Activated naive CD8-positive, alpha-beta T cell (primary cell): ENCODE results near the gene FSIP1.

ENCODE experiments used
- H3K27ac Mint-ChIP-seq: one replicate; pipeline ENCODE4 v1.8.0; 2021; ENCODE audit warnings: mixed read lengths
- H3K27me3 Mint-ChIP-seq: one replicate; pipeline ENCODE4 v1.8.0; 2021; ENCODE audit warnings: mixed read lengths
- H3K36me3 Mint-ChIP-seq: one replicate; pipeline ENCODE4 v1.8.0; 2021; ENCODE audit warnings: mixed read lengths
- H3K4me1 Mint-ChIP-seq: one replicate; pipeline ENCODE4 v1.8.0; 2021; ENCODE audit warnings: low read depth, mixed read lengths
- H3K4me3 Mint-ChIP-seq: one replicate; pipeline ENCODE4 v1.8.0; 2021; ENCODE audit warnings: mild to moderate bottlenecking, mixed read lengths
- H3K9me3 Mint-ChIP-seq: one replicate; pipeline ENCODE4 v1.8.0; 2021; ENCODE audit warnings: low read depth, mixed read lengths

The FSIP1 gene

DNA sequence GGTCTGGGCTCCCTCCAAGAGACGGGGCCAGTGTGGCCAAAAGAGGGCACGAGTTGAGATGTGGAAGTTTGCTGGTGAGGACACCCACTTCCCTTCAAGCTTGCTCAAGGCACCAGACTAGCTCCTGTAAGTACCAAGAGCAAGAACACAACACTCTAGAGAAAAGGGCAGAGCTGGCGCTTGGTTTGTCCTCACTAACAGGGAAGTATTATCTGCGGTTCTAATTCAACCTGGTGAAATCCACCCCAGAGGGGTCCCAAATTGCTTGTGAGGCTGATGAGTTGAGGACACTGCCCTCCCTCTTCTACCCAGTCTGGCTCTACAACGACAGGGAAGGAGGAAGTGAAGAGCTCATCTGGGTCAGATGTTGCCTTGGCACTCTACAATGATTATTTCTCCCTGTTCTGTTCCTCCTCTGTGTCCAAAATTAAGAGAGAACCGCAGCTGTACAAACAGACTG, 16.9 kb upstream of the FSIP1 start:
- H3K27ac Mint-ChIP-seq, result no peak overlapping the region
- no peaks in the 10 kb centered on the region for H3K36me3 Mint-ChIP-seq
- no peaks in the 10 kb centered on the region for H3K9me3 Mint-ChIP-seq
- H3K27me3 Mint-ChIP-seq, result peaks cover 23% of the 10 kb centered on the region
- H3K4me1 Mint-ChIP-seq, result no peaks in the 10 kb centered on the region
- no peak overlapping the region for H3K4me3 Mint-ChIP-seq

DNA sequence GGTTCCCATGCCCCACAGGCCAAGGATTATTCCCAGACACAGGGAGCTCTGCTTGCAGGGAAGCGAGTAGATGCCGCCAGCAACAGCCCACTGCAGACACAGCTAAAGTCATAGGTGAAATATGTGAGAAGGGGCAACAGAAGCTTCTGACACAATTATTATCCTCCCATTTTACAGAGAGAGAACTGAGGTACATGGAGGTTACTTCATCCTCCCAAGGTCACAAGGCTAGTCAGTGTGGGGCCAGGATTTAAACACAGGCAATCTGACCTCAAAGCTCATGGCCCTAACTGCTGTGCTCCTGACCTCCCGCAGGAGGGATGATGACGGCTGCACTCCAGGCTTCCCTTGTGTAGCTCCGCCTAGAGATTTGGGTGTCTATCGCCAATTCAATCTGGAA, 15.7 kb upstream of the FSIP1 start:
- Mint-ChIP-seq H3K36me3 (no peaks in the 10 kb centered on the region), H3K4me3 (no peak overlapping the region), H3K27me3 (peaks cover 26% of the 10 kb centered on the region), H3K9me3 (no peaks in the 10 kb centered on the region), H3K4me1 (no peaks in the 10 kb centered on the region), H3K27ac (no peak overlapping the region)

DNA sequence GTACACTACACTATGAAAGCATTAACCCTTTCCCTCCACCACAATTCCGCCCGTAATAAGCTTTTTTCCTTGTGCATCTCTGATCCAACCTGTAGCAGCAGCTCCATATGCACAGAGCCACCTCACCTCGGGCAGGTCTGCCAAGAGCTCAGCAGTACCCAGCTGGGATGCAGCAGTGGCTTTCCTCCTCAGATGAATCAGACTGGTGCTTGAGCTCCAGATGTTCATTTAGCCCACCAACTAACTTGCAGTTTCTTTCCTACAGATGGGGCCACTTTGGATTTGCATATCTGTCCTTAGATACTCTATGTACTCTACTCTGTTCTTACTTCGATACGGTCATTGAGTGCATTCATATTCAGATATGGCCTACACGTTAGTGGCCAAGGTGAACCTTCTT, 14.8 kb upstream of the FSIP1 start:
- no peaks in the 10 kb centered on the region for H3K4me1 Mint-ChIP-seq
- H3K36me3 Mint-ChIP-seq, result no peaks in the 10 kb centered on the region
- H3K27ac Mint-ChIP-seq, result no peak overlapping the region
- H3K9me3 Mint-ChIP-seq, result no peaks in the 10 kb centered on the region
- H3K27me3 Mint-ChIP-seq, result peaks cover 26% of the 10 kb centered on the region
- no peak overlapping the region for H3K4me3 Mint-ChIP-seq

DNA sequence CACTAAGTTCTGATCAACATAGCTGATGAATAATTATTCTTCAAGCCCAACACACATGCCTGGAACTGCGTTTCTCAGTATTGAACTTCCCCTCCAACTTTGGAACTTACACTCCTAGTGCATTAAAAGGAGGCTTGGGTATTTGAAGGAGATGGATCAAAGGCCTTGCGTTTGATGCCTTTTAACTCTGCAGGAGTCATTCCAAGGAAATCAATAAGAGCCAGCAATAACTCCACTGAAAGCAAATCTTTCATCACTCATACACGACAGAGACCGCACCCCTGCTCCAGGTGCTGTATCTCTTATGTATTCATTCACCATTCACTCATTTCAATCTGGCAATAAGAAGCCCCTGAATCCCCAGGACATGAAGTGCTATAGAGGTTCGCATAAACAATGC, 14.0 kb upstream of the FSIP1 start:
- H3K36me3 Mint-ChIP-seq, result no peaks in the 10 kb centered on the region
- H3K4me3 Mint-ChIP-seq, result no peak overlapping the region
- peaks cover 24% of the 10 kb centered on the region for H3K27me3 Mint-ChIP-seq
- H3K4me1 Mint-ChIP-seq, result no peaks in the 10 kb centered on the region
- H3K27ac Mint-ChIP-seq, result no peak overlapping the region
- H3K9me3 Mint-ChIP-seq, result no peaks in the 10 kb centered on the region

DNA sequence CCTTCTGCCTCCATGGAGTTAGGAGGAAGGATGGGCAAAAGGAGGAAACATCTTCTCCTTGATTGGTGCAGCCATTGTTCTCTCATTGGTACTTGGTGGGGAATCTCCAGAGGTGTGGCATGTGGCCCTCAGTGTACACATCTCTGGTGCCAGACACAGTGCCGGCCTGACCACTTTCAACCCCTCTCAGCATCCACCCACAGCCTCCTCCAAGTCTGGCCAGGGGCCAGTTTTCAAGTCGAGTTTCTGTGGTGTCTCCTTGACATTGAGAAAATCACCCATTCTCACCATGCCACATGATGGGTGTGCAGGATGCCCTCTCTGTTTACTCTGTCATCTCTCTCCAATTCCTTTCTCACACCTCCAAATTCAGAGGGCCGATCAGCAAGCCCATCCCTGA, 12.8 kb upstream of the FSIP1 start:
- Mint-ChIP-seq H3K27me3 (peaks cover 17% of the 10 kb centered on the region), H3K36me3 (no peaks in the 10 kb centered on the region), H3K4me1 (no peaks in the 10 kb centered on the region), H3K27ac (no peak overlapping the region), H3K9me3 (no peaks in the 10 kb centered on the region), H3K4me3 (no peak overlapping the region)

DNA sequence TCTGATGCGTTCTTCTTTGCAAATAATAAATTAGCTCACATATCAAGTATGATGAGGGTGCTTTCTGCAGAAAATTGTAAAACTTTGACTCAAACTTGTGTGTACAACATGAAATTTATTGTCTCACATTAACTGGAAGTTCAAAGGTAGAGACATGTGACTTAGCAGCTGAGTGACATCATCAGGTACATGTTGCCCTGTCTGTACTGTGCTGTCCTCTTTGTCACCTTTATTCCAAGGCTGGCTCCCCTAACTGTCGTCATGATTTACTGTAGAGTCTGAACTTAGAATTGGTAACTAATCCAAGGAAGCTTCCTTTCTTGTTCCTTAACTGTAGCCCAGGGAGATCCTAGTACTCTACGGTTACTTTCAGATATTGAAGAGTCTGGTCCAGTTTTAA, 12.3 kb upstream of the FSIP1 start:
- H3K27me3 Mint-ChIP-seq, result peaks cover 16% of the 10 kb centered on the region
- H3K4me3 Mint-ChIP-seq, result no peak overlapping the region
- no peaks in the 10 kb centered on the region for H3K9me3 Mint-ChIP-seq
- no peaks in the 10 kb centered on the region for H3K36me3 Mint-ChIP-seq
- H3K4me1 Mint-ChIP-seq, result no peaks in the 10 kb centered on the region
- no peak overlapping the region for H3K27ac Mint-ChIP-seq

DNA sequence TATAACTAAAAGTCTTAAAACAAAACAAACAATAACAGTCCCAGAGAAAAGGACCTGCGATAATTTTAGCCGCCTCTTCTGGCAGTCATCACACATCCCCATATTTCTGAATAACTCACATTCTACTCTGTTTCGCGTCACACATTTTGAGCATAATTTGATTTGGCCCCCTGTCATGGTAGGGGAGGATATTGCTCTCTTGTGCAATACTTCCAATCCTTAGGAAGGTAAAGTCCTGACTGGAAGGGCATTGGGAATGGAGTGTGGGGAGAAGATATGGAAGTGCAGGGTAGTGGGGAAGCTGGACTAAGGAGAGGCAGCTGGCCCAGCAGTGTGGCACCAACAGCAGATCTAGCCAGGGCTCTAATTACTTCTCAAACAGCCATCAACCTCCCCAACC, 11.3 kb upstream of the FSIP1 start:
- no peaks in the 10 kb centered on the region for H3K4me1 Mint-ChIP-seq
- no peak overlapping the region for H3K4me3 Mint-ChIP-seq
- H3K27me3 Mint-ChIP-seq, result peaks cover 15% of the 10 kb centered on the region
- H3K27ac Mint-ChIP-seq, result no peak overlapping the region
- no peaks in the 10 kb centered on the region for H3K9me3 Mint-ChIP-seq
- H3K36me3 Mint-ChIP-seq, result no peaks in the 10 kb centered on the region

DNA sequence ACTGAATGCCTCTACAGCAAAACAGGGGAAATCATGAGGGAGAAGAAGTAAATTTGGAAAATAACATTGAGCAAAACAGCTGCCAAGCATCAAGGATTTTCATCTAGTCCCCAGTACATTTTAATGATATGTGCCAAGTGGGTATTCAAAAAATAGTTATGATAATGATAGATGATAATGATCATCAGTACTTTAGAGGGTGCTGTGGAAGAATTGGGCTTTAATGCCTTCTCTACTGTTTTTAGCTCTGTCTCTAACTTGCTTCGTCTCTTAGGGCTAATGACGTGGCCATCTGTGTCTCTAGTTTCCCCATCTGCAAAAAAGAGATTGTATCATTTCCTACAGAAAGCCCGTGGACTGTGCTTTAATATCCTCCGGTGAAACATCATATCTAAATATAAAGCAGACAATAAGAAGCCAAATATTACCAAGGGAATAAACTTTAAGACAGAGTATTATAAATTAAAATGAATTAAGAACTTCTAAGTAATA, 10.2 kb upstream of the FSIP1 start:
- Mint-ChIP-seq H3K36me3 (no peaks in the 10 kb centered on the region), H3K4me1 (peaks cover 7% of the 10 kb centered on the region), H3K27ac (no peak overlapping the region), H3K9me3 (no peaks in the 10 kb centered on the region), H3K4me3 (no peak overlapping the region), H3K27me3 (peaks cover 13% of the 10 kb centered on the region)

DNA sequence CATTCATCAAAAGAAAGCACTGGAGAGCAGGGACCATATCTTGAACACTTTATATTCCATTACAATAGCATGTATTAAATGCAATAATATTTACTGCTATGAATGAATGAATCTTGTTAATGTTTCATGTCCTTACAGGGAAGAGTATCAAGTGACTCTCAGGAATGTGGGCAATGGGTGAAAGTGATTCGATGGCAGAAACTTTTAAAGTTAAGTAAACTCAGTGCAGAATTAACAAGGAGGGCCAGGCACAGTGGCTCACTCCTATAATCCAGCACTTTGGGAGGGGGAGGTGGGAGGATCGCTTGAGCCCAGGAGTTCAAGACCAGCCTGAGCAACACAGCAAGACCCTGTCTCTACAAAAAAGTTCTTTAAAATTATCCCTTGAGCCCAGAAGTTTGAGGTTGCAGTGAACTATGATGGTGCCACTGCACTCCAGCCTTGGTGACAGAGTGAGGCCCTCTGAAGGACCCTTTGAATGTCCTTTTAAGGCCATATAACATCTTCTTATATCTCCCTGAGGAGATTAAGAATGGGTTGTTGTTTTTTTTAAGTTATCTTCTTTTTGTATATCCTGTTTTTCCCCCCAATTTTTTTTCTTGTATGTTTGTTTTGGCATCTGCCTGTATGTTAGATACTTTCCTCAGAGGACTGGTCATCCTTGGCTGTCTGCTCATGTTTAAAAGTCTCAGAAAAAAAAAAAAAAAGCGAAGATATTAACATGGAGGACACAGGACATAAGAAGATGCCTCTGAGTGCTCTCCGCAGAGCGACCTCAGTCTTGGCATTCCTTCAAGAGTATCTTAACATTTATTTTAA, 9.6 kb upstream of the FSIP1 start:
- H3K4me1 Mint-ChIP-seq, result peaks cover 10% of the 10 kb centered on the region
- H3K4me3 Mint-ChIP-seq, result no peak overlapping the region
- H3K27me3 Mint-ChIP-seq, result peaks cover 10% of the 10 kb centered on the region
- no peaks in the 10 kb centered on the region for H3K9me3 Mint-ChIP-seq
- H3K27ac Mint-ChIP-seq, result no peak overlapping the region
- no peaks in the 10 kb centered on the region for H3K36me3 Mint-ChIP-seq

DNA sequence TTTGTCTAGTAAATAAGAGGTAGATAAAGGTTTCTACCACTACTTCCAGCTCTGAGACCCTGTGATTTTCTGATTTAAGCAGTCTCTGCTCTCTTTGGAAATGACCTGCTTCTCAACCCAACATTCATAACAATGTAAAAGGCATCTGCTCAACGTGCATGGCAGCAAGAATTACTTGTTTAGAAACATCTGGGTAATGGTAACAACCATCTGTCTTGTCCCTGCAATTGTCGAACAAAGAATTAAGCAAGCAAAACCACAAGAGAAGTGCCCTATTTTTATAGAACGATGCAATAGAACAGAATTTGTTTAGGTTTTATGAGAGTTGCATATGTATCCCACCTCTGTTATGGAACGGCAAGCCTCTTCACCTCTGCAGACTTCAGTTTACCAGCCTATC, 7.1 kb upstream of the FSIP1 start:
- Mint-ChIP-seq H3K4me3 (no peak overlapping the region), H3K27ac (no peak overlapping the region), H3K27me3 (peaks cover 4% of the 10 kb centered on the region)

DNA sequence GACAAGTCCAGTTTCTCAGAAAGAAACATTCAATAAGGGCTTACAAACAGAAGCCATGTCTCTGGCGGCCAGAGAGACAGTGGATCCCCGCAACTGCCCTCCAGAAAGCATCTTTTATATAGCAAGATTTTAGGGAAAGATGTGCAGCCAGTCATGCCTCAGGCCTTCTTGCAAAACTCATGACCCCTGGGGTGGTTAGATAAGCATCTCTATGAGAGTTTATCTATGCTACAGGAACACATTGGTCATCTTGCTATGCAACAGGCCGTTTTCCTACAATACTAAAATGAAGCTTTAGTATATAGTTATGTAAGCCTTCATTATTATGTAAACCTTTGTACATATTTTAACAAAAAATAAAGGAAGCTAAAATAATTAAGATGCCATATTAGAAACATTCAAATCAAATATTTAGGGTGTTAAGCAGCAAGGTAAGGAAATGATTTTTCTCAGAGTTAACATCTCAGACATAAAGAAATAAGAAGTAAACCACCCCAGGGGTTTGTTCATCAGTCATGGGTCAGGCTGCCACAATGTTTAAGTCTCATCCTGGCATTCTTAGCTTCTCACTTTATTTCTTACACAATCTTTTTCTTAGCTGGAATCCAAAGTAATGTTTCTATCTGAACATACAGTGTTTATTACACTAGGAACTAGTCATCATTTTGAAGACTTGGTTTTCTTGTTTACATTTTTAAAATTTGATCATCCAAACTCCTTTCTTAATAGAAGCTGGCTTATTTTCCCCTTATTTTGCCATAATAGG, 6.3 kb upstream of the FSIP1 start:
- H3K36me3 Mint-ChIP-seq, result no peaks in the 10 kb centered on the region

More for the DNA sequence above, 7.1 kb upstream of the FSIP1 start:
- no peaks in the 10 kb centered on the region for H3K36me3 Mint-ChIP-seq
- H3K4me1 Mint-ChIP-seq, result peaks cover 26% of the 10 kb centered on the region
- H3K9me3 Mint-ChIP-seq, result no peaks in the 10 kb centered on the region

DNA sequence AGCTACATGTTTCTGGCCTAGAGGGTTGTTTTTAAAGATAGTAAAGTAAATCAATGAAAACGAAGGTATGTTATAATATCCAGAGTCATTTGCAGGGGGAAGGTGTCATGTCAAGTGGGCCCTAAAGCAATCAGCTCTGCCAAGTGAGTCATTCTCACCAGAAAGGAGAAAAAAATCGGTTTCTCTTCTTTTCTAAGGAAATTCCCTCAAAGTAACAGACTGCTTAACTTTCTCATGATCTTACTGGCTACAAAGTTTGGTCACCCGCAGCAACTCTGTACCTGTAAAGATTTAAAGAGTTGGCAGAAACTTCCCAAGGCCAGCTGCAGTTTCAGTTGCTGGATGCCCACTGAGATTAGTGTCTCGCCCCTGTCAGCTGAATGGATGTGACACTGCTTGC, 5.5 kb upstream of the FSIP1 start:
- Mint-ChIP-seq H3K4me1 (peaks cover 39% of the 10 kb centered on the region), H3K36me3 (no peaks in the 10 kb centered on the region), H3K4me3 (no peak overlapping the region), H3K27ac (peak overlapping the region; percentile 8), H3K9me3 (no peaks in the 10 kb centered on the region), H3K27me3 (no peaks in the 10 kb centered on the region)

More for the DNA sequence above, 6.3 kb upstream of the FSIP1 start:
- H3K4me3 Mint-ChIP-seq, result no peak overlapping the region
- H3K4me1 Mint-ChIP-seq, result peaks cover 33% of the 10 kb centered on the region
- peak overlapping the region; percentile 54 for H3K27ac Mint-ChIP-seq
- H3K27me3 Mint-ChIP-seq, result no peaks in the 10 kb centered on the region
- no peaks in the 10 kb centered on the region for H3K9me3 Mint-ChIP-seq

DNA sequence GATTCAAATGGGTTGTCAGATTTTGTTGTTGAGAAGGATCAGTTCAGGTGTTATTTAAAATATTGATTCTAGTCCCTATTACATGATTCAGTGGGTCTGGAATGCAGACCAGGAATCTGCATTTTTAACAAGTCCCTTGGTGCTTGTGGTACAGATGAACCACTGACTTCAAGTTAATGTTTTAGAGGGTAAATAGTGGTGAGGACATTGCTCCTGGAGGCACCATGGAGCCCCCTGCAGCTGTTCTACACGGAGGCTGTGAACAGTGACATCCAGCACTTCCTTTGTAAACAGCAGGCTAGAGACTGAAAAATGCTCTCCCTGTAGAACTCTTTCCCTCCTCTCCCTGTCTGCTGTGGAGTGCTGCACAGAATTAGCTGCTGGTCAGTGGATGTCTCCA, 4.8 kb upstream of the FSIP1 start:
- Mint-ChIP-seq H3K36me3 (no peaks in the 10 kb centered on the region), H3K4me1 (peaks cover 39% of the 10 kb centered on the region), H3K27me3 (no peaks in the 10 kb centered on the region)

DNA sequence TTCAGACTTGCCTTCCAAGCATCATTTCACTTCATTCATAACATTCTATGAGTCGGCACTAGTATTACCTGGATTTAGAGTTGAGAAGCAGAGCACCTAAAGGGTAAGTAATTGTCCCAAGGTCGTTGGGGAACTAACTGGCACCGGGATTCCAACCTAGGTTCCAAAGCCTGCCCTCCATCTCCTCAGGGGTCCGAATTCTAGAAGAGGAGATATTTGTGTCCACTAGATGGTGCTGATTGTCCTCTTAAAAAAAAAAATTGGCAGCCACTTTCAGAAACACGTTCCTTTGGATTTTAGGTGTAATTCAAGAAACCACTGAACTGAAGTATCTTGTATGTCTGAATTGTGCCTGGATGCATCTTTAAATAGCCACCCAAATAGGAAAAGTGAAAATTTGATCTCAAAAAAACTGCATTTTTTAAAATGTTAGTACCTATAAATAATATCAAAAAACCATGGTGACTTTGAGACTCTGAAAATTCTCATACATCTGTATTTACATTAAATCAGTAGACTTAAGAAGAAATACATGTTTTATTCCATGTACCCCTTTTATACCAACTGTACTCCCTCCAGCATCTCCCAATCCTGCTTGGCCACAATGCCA, 3.9 kb upstream of the FSIP1 start:
- Mint-ChIP-seq H3K36me3 (no peaks in the 10 kb centered on the region), H3K27ac (peak overlapping the region; percentile 58), H3K4me3 (no peak overlapping the region), H3K9me3 (no peaks in the 10 kb centered on the region), H3K27me3 (no peaks in the 10 kb centered on the region), H3K4me1 (peaks cover 45% of the 10 kb centered on the region)

More for the DNA sequence above, 4.8 kb upstream of the FSIP1 start:
- Mint-ChIP-seq H3K4me3 (no peak overlapping the region), H3K9me3 (no peaks in the 10 kb centered on the region), H3K27ac (no peak overlapping the region)

DNA sequence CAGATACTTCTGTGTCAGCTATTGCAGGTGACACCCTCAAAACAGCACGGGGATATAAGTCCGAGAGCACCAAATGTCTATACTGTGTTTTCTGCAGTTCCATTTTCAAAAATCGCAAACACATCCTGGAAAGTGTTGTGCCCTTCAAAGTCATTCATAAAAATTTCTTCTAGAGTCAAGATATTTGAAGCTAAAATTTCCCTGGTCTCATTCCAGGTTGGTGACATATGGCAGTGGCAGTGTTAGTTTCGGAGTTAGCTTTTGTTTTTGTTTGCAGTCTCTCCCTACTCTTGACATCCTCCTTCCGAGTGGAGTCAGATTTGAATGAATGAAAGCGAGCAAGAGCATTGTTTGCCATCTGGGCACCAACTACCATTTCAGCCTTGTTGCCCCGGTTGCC, 3.2 kb upstream of the FSIP1 start:
- Mint-ChIP-seq H3K27ac (peak overlapping the region; percentile 58), H3K27me3 (no peaks in the 10 kb centered on the region), H3K36me3 (no peaks in the 10 kb centered on the region), H3K9me3 (no peaks in the 10 kb centered on the region), H3K4me1 (peaks cover 48% of the 10 kb centered on the region), H3K4me3 (peak overlapping the region; percentile 9)
